B cell (primary cell): ENCODE data around the gene ASPSCR1.

Source experiments
- CTCF ChIP-seq: fragments of 200-600 bp; IDR thresholded peaks from one replicate; pipeline ENCODE4 v1.8.0; 2022; ENCODE audit warnings: antibody characterized with exemption, mild to moderate bottlenecking
- EZH2 ChIP-seq: IDR thresholded peaks from 2 replicates; pipeline ENCODE4 v1.6.1; 2012; ENCODE audit warnings: borderline replicate concordance, low read depth, mild to moderate bottlenecking, moderate library complexity, low read length; ENCODE audit not compliant: insufficient read depth, poor library complexity, severe bottlenecking

- TF ChIP-seq CTCF = no peak
- no peak for TF ChIP-seq EZH2
Measured at GRCh38 chr17:82012261-82012639, 34.8 kb downstream of the ASPSCR1 start.
